B cell (primary cell): ENCODE data around the gene HMX2.

Experiments
- EZH2 ChIP-seq: IDR thresholded peaks from 2 replicates; pipeline ENCODE4 v1.6.1; 2012; ENCODE audit warnings: borderline replicate concordance, low read depth, mild to moderate bottlenecking, moderate library complexity, low read length; ENCODE audit not compliant: insufficient read depth, poor library complexity, severe bottlenecking
- TF ChIP-seq, protein P1 (sequence below): fragments of 200-600 bp; IDR thresholded peaks from one replicate; pipeline ENCODE4 v1.8.0; 2022; ENCODE audit warnings: antibody characterized with exemption, mild to moderate bottlenecking

DNA sequence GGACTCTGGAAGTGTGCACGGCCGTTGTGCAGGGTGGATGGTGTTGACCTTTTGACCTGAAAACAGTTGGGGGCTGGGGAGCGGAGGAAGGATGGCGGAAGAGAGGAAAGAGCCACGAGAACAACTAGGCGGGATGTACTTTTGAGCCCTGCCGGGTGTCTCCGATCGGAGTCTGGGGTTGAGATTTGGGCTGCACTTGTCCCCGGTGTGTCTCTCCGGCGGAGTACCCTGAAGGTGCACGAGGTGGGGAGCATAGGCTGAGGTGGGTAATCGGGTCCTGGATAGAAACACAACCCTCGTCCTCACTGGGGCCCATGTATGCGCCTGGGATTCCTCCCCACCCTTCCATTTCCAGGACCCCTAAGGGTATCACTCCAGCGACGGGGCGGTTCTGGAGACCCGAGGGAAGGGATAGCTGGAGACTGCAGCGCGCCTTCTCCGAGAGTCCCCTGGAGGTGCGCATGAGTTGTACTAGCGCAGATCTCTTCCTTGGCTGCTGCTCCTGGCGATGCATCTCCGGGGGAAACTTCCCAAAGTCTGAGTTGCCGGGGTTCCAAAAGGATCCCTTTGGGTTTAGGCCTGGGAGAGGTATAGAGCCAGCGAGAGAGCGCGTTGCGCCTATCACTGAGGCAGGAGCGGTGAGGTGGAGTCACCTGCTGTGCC, 4.6 kb upstream of the HMX2 start:
- TF ChIP-seq, protein P1, sequence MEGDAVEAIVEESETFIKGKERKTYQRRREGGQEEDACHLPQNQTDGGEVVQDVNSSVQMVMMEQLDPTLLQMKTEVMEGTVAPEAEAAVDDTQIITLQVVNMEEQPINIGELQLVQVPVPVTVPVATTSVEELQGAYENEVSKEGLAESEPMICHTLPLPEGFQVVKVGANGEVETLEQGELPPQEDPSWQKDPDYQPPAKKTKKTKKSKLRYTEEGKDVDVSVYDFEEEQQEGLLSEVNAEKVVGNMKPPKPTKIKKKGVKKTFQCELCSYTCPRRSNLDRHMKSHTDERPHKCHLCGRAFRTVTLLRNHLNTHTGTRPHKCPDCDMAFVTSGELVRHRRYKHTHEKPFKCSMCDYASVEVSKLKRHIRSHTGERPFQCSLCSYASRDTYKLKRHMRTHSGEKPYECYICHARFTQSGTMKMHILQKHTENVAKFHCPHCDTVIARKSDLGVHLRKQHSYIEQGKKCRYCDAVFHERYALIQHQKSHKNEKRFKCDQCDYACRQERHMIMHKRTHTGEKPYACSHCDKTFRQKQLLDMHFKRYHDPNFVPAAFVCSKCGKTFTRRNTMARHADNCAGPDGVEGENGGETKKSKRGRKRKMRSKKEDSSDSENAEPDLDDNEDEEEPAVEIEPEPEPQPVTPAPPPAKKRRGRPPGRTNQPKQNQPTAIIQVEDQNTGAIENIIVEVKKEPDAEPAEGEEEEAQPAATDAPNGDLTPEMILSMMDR, result no peak
- no peak for TF ChIP-seq EZH2
